ENCODE measurements around the gene TDRD12.
"Not testable (repeated sequence)": the region's sequence is repeated elsewhere in the genome, so short reads cannot be mapped to it uniquely, and the experiment has no call there.

TDRD12 gene

GRCh38 chr19:32842061-32842460 is 122.5 kb downstream of the TDRD12 start:
- Histone ChIP-seq H2AFZ (ENCODE audit: low read depth) (no peak overlapping the region), H3K27me3 (ENCODE audit: insufficient read depth, low read depth) (no peaks in the 10 kb centered on the region), H3K4me3 (IDR thresholded peaks at IDR 0.05; ENCODE audit: insufficient read depth, low read depth, low read length) (no peak overlapping the region), H3K36me3 (ENCODE audit: insufficient read depth) (no peaks in the 10 kb centered on the region), H3K9ac (no peak overlapping the region), H3K4me1 (ENCODE audit: low read depth, poor library complexity, severe bottlenecking) (no peaks in the 10 kb centered on the region), H4K20me1 (ENCODE audit: insufficient read depth) (no peaks in the 10 kb centered on the region), H3K79me2 (ENCODE audit: insufficient read depth, low read depth) (no peaks in the 10 kb centered on the region), H3K27ac (no peak overlapping the region), H3K4me2 (no peak overlapping the region)
- no peak for TF ChIP-seq CTCF (conservative IDR thresholded peaks at IDR 0.05; ENCODE audit: low read depth, low read length)

- Histone ChIP-seq H3K4me2 (no peak overlapping the region), H3K79me2 (ENCODE audit: insufficient read depth, low read depth) (no peaks in the 10 kb centered on the region), H3K36me3 (ENCODE audit: insufficient read depth) (no peaks in the 10 kb centered on the region), H3K9ac (no peak overlapping the region), H2AFZ (ENCODE audit: low read depth) (no peak overlapping the region), H4K20me1 (ENCODE audit: insufficient read depth) (no peaks in the 10 kb centered on the region), H3K4me3 (IDR thresholded peaks at IDR 0.05; ENCODE audit: insufficient read depth, low read depth, low read length) (no peak overlapping the region), H3K27me3 (ENCODE audit: insufficient read depth, low read depth) (no peaks in the 10 kb centered on the region), H3K4me1 (ENCODE audit: low read depth, poor library complexity, severe bottlenecking) (no peaks in the 10 kb centered on the region), H3K27ac (no peak overlapping the region)
- no peak for TF ChIP-seq CTCF (conservative IDR thresholded peaks at IDR 0.05; ENCODE audit: low read depth, low read length)
Observed at GRCh38 chr19:32843716-32844245, 124.2 kb downstream of the TDRD12 start.

- not testable (repeated sequence) for H2AFZ ChIP-seq (ENCODE audit: low read depth); H4K20me1 ChIP-seq (ENCODE audit: insufficient read depth); H3K9ac ChIP-seq; H3K4me3 ChIP-seq (IDR thresholded peaks at IDR 0.05; ENCODE audit: insufficient read depth, low read depth, low read length); H3K27me3 ChIP-seq (ENCODE audit: insufficient read depth, low read depth); H3K36me3 ChIP-seq (ENCODE audit: insufficient read depth); H3K4me2 ChIP-seq; H3K79me2 ChIP-seq (ENCODE audit: insufficient read depth, low read depth); H3K4me1 ChIP-seq (ENCODE audit: low read depth, poor library complexity, severe bottlenecking); H3K27ac ChIP-seq
Observed at GRCh38 chr19:32848035-32848434, 128.5 kb downstream of the TDRD12 start.

- Histone ChIP-seq H3K27me3 (ENCODE audit: insufficient read depth, low read depth) (no peaks in the 10 kb centered on the region), H3K36me3 (ENCODE audit: insufficient read depth) (no peaks in the 10 kb centered on the region), H2AFZ (ENCODE audit: low read depth) (no peak overlapping the region), H3K79me2 (ENCODE audit: insufficient read depth, low read depth) (no peaks in the 10 kb centered on the region), H3K4me2 (no peak overlapping the region), H3K9ac (no peak overlapping the region), H4K20me1 (ENCODE audit: insufficient read depth) (no peaks in the 10 kb centered on the region), H3K27ac (no peak overlapping the region), H3K4me1 (ENCODE audit: low read depth, poor library complexity, severe bottlenecking) (no peaks in the 10 kb centered on the region), H3K4me3 (IDR thresholded peaks at IDR 0.05; ENCODE audit: insufficient read depth, low read depth, low read length) (no peak overlapping the region)
- TF ChIP-seq CTCF (conservative IDR thresholded peaks at IDR 0.05; ENCODE audit: low read depth, low read length) = no peak
Observed at GRCh38 chr19:32852216-32852615, 132.6 kb downstream of the TDRD12 start.

GRCh38 chr19:32856818-32857217 is 137.3 kb downstream of the TDRD12 start:
- not testable (repeated sequence) for H3K27me3 ChIP-seq (ENCODE audit: insufficient read depth, low read depth); H2AFZ ChIP-seq (ENCODE audit: low read depth); H3K79me2 ChIP-seq (ENCODE audit: insufficient read depth, low read depth); H3K4me2 ChIP-seq; H3K4me1 ChIP-seq (ENCODE audit: low read depth, poor library complexity, severe bottlenecking); H3K36me3 ChIP-seq (ENCODE audit: insufficient read depth); H4K20me1 ChIP-seq (ENCODE audit: insufficient read depth); H3K9ac ChIP-seq; H3K4me3 ChIP-seq (IDR thresholded peaks at IDR 0.05; ENCODE audit: insufficient read depth, low read depth, low read length); H3K27ac ChIP-seq
